ENCODE data around the gene FBF1. TPM values are rescaled to one million over a fixed set of nuclear protein-coding genes. Genes with fewer than 3 reads are reported as not detected.

The FBF1 gene
- total and polyA plus RNA-seq, 2 donors (not counting 3 experiments of a cell fraction or from before 2014, with no cell fraction given), result 4.9 to 9.4 TPM

GRCh38 chr17:75959839-75960511, 19.1 kb upstream of the FBF1 start:
- H2AFZ ChIP-seq (ENCODE audit: low read depth, low read length), result no peak overlapping the region
- DNase-seq (ENCODE audit: low read depth, low spot score) (no peak), FAIRE-seq (no peak)
- no peak overlapping the region for H3K9ac ChIP-seq (replicated peaks; ENCODE audit: extremely low read depth, insufficient read depth, low read length)
- no peaks in the 10 kb centered on the region for H3K4me1 ChIP-seq (ENCODE audit: control insufficient read depth, extremely low read depth, insufficient read depth, low read length)
- H3K27ac ChIP-seq (ENCODE audit: insufficient read depth, low read depth, low read length), result no peak overlapping the region
- ChIA-PET POLR2A (no interaction called here), CTCF (interaction anchor here (0.5 to 1.1 kb wide), 2 partner anchors 9 to 55 kb away, joined by 3 to 4 read pairs; no protein-coding TSS in a partner anchor)
- H3K79me2 ChIP-seq (ENCODE audit: control insufficient read depth, insufficient read depth, low read length), result peaks cover 10% of the 10 kb centered on the region
- TF ChIP-seq MAX (IDR thresholded peaks at IDR 0.05; ENCODE audit: insufficient read depth, insufficient read length), result no peak
- TF ChIP-seq FOS (IDR thresholded peaks at IDR 0.05; ENCODE audit: borderline replicate concordance, insufficient read depth, low read length), result no peak
- TF ChIP-seq POLR2A (IDR thresholded peaks at IDR 0.05; ENCODE audit: low read depth, low read length), result no peak
- no peak for TF ChIP-seq POLR2AphosphoS5 (IDR thresholded peaks at IDR 0.05; ENCODE audit: insufficient read depth, low read depth, low read length)
- no peak for TF ChIP-seq EZH2 (IDR thresholded peaks at IDR 0.05; ENCODE audit: borderline replicate concordance, low read depth, low read length, severe bottlenecking)
- TF ChIP-seq GATA2 (IDR thresholded peaks at IDR 0.05; ENCODE audit: insufficient read depth, insufficient read length, low read depth, low read length), result no peak
- peaks cover 5 to 11% of the 10 kb centered on the region in 2 experiments for H3K36me3 ChIP-seq (ENCODE audit: control insufficient read depth in 2 of 2, extremely low read depth in 1 of 2, insufficient read depth in 2 of 2, low read length in 2 of 2)
- H3K27me3 ChIP-seq (ENCODE audit: control insufficient read depth in 2 of 2, insufficient read depth in 2 of 2, low read length in 2 of 2), result no peaks in the 10 kb centered on the region
- H3K4me3 ChIP-seq (replicated peaks in 1 of 3; ENCODE audit: insufficient read depth in 1 of 3, low read depth in 1 of 3, low read length in 3 of 3), result no peak overlapping the region
- no peaks in the 10 kb centered on the region for H3K9me1 ChIP-seq (replicated peaks; ENCODE audit: control insufficient read depth, extremely low read depth, insufficient read depth, low read length)
- dilution Hi-C loops (cut with MboI; ENCODE audit: extremely low pct_ligation_motif_present, low sequenced_read_pairs), result no loop called here
- intact Hi-C loops (cut with micrococcal nuclease), result no loop called here
- H4K20me1 ChIP-seq (replicated peaks; ENCODE audit: control insufficient read depth, extremely low read depth, insufficient read depth, low read length), result no peaks in the 10 kb centered on the region
- no TSS peak for BruUV-seq (replicated peaks)
- no peaks in the 10 kb centered on the region for H3K9me3 ChIP-seq (replicated peaks; ENCODE audit: control insufficient read depth, insufficient read depth, low read length)
- H3K4me2 ChIP-seq (ENCODE audit: insufficient read depth, low read length), result no peak overlapping the region

All from endothelial cell of umbilical vein (primary cell).